SK-N-DZ (cell line): ENCODE measurements around the gene DDX25.
A peak's percentile ranks its signal among the peaks of the same experiment; 100 is the strongest.

Source experiments
- DNase-seq: peaks from one replicate; pipeline ENCODE4 v3.0.0-alpha.2; 2015; ENCODE audit warnings: low spot score

DDX25 gene

GRCh38 chr11:125949271-125950177 is 45.2 kb downstream of the DDX25 start:
- DNase-seq, result no peak

DNA sequence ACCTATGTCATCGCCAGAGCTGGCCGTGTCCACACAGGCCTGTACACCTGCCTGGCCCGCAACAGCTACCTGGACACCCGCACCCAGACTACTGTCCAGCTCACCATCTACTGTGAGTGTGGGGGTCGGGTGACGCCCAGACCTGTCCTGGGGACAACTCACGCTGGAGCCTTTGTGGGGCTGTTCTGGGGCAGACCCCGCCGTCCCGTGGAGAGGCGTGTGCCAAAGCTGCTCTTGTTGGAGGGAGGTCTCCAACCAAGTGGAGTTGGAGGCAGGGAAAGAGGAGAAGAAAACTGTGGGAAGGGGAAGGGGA is 45.8 kb downstream of the DDX25 start:
- no peak for DNase-seq

DNA sequence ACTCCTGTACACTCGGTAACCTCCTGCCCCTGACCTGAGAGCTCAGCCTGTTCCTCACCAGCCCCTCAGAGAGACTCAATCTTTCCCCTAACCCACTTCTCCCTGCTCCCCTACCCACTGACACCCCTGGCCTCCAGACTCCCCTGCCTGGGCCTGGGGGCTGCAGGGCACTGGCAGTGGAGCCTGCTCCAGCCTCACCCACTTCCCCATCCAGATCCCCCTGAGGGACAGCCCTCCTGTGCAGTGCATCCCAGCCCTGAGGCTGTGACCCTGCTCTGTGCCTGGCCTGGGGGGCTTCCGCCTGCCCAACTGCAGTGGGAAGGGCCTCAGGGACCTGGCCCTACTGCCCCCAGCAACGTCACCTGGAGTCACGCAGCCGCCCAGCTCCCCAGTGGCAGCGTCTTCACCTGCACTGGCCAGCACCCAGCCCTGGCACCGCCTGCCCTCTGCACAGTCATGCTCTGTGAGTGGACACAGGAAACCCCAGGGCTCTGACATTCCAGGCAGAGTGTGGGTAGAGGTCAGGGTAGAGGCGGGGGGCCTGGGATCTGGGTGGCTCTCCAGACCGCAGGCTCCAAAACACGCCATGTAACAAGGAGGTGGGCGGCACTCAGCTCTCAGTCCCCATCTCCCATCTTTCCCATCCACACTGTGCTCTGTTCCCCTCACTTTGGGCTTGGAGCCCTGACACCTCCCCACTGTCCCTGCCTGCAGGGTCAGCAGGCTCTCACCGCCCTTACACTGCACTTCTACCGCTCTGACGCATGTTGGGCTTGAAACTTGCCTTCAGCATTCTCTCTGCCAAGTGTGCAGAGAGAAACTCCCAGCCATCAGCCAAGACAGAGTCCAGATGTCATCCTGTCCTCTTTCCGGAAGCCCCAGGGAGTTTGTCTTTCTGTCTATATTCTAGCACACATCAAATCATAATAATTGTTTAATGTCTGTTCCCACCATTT is 46.7 kb downstream of the DDX25 start:
- no peak for DNase-seq

GRCh38 chr11:125951731-125952130 is 47.4 kb downstream of the DDX25 start:
- peak; percentile 11 for DNase-seq

DNA sequence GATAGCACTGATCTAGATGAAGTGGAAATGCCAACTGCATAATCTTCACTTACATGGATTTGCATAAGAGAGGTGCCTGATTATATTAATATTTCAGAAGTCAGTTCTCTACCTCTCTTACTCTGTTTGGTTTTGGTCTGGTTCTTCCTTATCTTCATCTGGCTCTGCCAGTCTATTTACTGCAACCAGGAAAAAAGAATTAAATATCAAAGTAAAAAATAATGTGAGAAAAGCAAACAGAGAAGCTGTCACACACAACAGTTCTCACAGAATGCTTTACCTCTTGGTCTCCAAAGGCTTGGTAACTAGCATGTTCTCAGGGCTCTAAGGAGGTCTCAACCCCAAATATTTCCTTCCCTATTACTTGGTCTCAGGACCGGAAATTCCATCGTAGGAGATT is 48.3 kb downstream of the DDX25 start:
- DNase-seq, result no peak

DNA sequence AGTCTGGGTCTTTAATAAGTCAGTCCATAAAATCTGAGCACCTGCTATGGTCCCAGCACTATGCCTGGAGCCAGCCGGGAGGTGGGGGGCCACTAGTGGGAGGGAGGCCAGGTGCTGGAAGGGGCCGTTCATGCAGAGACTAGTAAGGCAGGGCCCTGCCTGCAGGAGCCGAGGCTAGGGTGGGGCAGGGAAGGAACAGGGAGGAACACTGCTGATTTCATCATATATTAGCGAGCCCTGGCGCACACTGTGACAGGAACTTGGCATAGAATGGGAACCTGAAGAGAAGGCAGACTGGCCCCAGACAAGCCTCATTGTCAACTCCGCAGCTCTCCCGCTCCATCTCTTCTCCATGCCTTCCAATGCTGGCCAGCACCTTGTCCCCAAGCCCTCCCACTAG is 48.7 kb downstream of the DDX25 start:
- DNase-seq, result no peak

DNA sequence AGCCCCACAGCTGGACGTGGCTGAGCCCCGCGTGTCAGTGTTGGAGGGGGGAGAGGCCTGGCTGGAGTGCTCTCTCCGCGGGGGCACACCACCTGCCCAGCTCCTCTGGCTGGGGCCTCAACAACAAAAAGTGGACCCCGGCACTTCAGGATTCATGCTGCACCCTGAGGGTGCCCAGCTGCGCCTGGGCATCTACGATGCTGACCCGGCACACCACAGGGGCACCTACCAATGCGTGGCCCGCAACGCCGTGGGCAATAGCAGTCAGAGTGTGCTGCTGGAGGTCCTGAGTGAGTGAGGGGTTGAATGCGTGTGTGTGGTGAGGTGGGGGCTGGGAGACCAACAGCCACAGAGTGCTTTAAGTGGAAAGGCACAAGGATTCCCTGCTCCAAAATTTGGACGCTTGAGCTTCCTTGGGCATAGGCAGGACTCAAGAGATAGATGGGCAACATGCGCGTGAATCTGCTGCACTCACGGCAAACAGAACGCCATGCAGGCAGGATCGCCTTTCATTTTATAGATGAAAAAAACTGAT is 49.2 kb downstream of the DDX25 start:
- DNase-seq, result no peak

DNA sequence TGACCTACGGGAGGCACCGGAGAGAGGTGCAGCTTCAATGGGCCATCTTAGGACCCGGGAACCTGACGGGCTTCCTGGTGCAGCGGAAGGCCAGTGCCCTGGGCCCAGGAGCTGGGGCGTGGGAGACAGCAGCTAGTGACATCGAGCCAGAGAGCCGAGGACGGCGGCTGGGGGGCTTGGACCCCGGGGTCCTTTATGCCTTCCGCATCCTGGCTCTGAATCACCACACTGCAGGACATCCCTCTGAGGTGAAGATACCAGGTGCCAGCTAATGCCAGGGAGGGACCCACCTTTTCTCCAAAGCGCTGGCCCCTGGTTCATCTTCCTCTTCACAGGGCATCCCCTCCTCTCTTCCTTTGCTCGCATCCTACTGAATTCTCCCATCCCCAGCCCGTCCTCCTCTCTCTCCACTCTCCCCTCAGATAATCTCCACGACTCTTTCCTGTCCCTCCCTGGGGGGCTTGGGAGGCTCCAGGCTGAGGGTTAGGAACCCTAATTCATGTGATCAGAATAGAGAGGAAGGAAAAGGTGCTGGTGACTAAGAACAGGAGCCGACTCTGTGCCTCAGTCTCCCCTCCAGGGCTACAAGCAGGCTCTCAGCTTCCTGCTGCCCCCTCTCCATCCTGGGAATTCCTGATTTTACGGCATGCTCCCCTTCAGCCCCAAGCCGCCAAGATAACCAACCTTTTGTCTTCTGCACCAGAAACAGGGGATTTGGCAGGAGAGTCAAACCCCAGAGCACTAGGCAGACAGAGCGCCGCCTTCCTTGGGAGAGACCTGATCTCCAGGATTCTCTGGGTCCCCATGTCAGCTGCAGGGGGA is 50.0 kb downstream of the DDX25 start:
- no peak for DNase-seq

DNA sequence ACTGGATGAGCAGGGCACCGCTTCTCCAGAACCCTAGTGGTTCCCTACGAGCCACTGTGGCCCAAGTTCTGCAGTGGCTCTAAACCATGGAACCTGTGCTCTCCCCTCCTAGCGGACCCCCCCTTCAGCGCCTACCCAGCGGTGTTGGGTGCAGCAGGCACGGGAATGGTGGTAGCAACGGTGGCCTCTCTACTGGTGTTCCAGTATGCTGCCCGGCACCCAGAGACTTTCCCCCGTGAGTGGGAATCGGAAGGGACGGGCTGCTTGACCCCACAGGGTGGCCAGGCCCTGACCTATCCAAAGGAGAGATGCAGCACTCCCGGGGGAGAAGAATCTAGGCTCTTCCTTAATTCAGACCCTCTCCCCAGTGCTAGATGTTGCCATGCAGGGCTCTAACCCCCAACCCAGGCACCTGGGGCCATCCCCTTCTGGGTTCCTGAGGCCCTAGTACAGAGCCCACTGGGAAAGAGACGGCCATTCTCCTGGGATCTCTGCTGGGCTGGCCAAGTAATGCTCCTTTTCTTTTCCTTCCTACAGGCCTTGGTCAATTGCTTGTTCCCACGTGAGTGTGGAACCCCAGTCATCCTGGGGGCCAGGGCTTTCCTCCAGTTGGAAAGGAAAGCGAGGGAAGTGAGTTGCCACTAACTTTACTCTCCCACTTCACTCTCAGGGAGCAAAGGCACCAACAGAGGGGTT is 50.8 kb downstream of the DDX25 start:
- DNase-seq, result no peak

DNA sequence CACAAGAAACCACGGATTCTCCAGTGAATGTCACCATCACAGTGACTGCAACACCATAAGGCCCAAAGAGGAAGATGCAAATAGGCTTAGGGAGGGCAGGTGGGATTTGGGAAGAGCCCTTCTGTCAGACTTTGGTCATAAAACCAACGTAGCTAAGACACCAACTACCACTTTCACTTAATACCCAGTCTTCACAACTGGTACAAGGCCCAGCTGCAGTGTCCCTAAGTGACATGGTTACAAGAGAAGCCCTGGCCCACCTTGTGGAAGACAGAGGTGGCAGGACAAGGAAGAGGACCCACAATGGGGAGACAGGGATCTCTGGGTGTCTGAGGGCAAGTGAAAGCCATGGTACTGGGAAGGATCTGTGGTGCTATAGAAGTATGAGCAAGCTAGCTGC is 51.5 kb downstream of the DDX25 start:
- no peak for DNase-seq

DNA sequence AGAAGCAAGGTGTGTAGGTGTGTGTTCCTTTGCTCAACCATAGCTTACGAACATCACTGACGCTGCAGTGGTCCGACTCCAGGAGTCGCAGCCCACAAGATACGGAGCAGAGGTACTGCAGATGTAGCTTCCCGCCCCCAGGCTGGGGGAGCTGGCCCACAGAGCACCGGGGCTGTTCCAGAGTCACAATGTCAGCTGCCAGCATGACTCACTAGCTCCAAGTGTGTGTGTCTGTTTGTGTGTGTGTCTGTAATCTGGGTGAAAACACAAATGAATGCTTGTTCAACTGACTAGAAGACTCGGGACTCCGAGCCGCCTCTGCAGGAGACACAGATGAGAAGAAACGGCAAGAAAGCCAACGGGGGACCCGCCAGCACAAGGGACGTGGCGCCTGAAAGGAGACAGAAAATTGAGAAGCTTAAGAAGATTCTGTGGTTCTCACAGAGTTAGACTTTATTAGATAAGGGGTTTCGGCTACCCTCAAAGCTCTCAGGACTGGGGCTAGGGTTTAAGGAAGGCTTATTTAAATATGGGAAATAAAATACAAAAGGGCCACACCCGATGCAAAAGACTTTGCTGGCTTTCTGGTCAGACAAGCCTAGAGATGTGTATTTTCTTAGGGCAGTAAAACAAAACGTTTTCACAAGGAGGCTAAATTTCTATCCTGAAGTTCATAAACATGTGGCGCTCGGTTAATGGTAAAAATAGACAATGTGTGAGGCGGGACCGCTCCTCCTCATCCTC is 52.3 kb downstream of the DDX25 start:
- DNase-seq, result no peak

DNA sequence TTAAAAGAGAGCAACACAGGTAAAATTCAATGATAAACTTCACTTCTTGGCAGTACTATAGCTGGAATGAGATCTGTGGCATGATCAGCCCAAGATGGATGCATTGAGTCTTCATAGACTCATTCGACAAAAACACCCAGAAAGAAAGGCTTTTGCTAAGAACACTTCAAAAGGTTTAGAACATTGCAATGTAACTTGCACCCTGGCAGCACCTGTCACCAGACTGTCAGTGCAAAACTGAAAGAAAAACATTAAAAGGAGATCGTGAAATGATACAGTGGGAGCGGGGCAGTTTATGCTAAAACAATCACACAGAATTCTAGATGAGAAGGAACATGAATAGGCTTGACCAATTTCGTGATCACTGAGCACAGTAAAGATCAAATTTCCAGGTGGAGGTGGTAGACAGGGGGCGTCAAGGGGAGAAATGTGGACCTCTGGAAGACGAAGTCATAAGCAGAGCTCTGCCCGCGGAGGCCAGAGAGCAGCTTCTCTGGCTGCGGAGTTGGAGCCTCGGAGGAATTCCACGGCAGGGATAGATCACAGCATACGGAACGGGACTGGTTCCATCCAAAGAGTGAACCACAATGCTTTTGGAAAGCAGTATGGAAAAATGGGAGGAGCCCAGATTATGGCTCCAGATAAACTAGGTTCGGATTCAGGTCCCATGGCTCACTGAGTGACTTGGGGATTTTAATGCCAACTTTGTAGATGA is 53.5 kb downstream of the DDX25 start:
- DNase-seq, result no peak

- no peak for DNase-seq
Measured at GRCh38 chr11:125958872-125959400, 54.6 kb downstream of the DDX25 start.

- DNase-seq, result no peak
Measured at GRCh38 chr11:125959511-125959910, 55.2 kb downstream of the DDX25 start.

DNA sequence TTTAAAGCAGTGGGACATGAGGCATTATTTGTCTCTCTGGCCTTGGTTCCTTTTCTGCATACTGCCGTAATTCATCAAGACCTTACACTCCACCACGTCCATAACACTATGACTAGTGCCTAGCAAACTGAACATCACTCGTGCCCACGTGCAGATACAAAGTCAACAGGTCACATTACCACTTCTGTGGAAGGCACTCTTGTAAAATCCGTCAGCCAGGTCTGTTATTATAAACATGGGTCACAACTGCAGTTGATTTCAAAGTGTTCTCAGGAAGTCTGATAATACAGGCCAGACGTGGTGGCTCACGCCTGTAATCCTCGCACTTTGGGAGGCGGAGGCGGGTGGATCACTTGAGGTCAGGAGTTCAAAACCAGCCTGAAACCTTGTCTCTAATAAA is 55.6 kb downstream of the DDX25 start:
- no peak for DNase-seq

DNA sequence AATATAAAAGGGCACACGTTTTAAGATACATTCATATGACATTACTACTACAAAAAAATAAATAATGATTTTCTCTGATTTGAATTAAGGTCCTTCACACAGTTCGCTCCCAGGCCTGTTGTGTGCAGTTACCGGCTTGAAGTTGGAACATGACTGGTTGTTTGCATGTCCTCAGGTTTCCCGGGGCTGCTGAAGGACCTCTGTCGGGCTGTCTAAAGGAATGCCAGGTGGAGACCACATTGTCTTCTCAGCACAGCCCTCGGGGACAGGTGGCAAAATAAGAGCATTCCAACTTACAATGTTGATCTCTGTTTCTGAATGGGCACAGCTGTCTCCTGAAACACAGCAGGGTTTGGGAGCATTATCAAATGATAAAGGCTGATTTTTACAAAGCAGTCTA is 56.5 kb downstream of the DDX25 start:
- no peak for DNase-seq

GRCh38 chr11:125967515-125967914 is 63.2 kb downstream of the DDX25 start:
- DNase-seq, result no peak

DNA sequence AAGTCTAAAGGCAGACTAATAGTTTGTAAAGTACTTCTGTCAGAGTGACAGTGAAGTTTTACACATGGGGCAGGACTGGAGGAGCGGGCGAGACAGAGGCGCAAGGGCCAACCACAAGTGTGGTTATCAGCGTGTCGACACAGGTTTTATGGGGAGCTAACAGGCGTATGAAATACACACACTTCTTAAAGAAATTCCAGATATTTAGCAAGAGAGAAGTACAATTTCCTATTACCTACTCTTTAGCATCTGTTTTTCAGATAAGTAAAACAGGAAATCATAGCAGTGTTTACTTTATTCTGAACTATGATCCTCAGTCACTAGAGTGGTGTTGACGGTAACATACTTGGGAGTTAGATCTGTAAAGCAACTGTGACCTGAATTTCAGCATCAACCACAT is 64.0 kb downstream of the DDX25 start:
- DNase-seq, result no peak

DNA sequence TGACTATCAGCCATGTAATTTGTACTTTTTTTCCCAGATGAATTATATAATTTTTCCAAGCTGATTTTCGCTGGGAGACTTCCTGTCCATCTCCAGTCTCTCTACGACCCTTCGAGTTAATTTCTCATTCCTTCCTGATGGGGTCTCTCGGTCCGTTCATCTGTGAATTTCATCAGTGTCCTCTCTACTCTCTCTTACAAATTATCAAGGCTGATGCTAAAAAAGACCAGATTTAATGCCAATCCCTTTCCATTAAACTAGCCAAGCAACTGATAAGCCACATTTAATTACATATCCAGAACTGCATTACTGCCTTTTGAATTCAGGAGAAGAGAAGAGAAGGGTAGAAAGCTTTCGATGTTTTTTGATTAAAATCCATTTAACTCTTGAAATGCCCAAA is 67.3 kb downstream of the DDX25 start:
- DNase-seq, result no peak
